ENCODE data around the gene DRGX.

DRGX gene

GRCh38 chr10:49414496-49414895, 18.6 kb upstream of the DRGX start:
- no peak overlapping the region for H3K4me3 ChIP-seq (ENCODE audit: low read depth in 1 of 2, low read length in 1 of 2)
- H3K9me3 ChIP-seq = no peaks in the 10 kb centered on the region
- H3K36me3 ChIP-seq = no peaks in the 10 kb centered on the region
- peaks cover 19% of the 10 kb centered on the region for H3K27me3 ChIP-seq
- H3K27ac ChIP-seq = no peak overlapping the region
- peaks cover 0 to 3% of the 10 kb centered on the region in 2 experiments for H3K4me1 ChIP-seq (ENCODE audit: control insufficient read depth in 1 of 2, insufficient read depth in 1 of 2, low read depth in 1 of 2, low read length in 1 of 2)
- no peak for TF ChIP-seq CTCF (IDR thresholded peaks at IDR 0.05)

DNA sequence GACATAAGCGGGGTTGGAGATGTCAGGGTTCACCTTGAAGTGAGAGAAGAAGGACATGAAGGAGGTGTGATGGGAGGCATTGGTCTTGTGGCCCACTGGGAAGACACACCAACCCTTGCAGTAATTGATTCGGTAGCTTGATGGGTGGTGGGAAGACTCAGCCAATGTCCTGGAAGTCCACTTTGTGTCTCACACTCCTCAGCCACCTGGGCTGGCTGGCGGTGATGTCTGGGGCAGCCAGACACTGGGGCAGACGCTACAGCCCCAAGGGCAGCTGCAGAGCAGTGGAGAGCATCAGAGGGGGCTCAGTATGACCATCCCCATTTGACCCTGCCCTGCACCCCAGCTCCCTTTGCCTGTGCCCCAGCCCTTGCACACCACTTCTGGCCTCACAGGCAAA, 16.7 kb upstream of the DRGX start:
- Histone ChIP-seq H3K4me1 (ENCODE audit: control insufficient read depth in 1 of 2, insufficient read depth in 1 of 2, low read depth in 1 of 2, low read length in 1 of 2) (no peaks in the 10 kb centered on the region), H3K9me3 (no peaks in the 10 kb centered on the region), H3K36me3 (no peaks in the 10 kb centered on the region), H3K27me3 (peaks cover 22% of the 10 kb centered on the region), H3K4me3 (ENCODE audit: low read depth in 1 of 2, low read length in 1 of 2) (no peak overlapping the region), H3K27ac (no peak overlapping the region)
- no peak for TF ChIP-seq CTCF (IDR thresholded peaks at IDR 0.05)

GRCh38 chr10:49410365-49411074, 14.6 kb upstream of the DRGX start:
- Histone ChIP-seq H3K9me3 (no peaks in the 10 kb centered on the region), H3K36me3 (no peaks in the 10 kb centered on the region), H3K27ac (no peak overlapping the region), H3K27me3 (peaks cover 22% of the 10 kb centered on the region), H3K4me3 (ENCODE audit: low read depth in 1 of 2, low read length in 1 of 2) (no peak overlapping the region), H3K4me1 (ENCODE audit: control insufficient read depth in 1 of 2, insufficient read depth in 1 of 2, low read depth in 1 of 2, low read length in 1 of 2) (no peaks in the 10 kb centered on the region)
- no peak for TF ChIP-seq CTCF (IDR thresholded peaks at IDR 0.05)

- H3K9me3 ChIP-seq = no peaks in the 10 kb centered on the region
- peaks cover 22% of the 10 kb centered on the region for H3K27me3 ChIP-seq
- no peak for TF ChIP-seq CTCF (IDR thresholded peaks at IDR 0.05)
- no peaks in the 10 kb centered on the region for H3K4me1 ChIP-seq (ENCODE audit: control insufficient read depth in 1 of 2, insufficient read depth in 1 of 2, low read depth in 1 of 2, low read length in 1 of 2)
- no peaks in the 10 kb centered on the region for H3K36me3 ChIP-seq
- H3K27ac ChIP-seq = no peak overlapping the region
- H3K4me3 ChIP-seq (ENCODE audit: low read depth in 1 of 2, low read length in 1 of 2) = no peak overlapping the region
These were observed 13.9 kb upstream of the DRGX start for GRCh38 chr10:49409755-49410154.

DNA sequence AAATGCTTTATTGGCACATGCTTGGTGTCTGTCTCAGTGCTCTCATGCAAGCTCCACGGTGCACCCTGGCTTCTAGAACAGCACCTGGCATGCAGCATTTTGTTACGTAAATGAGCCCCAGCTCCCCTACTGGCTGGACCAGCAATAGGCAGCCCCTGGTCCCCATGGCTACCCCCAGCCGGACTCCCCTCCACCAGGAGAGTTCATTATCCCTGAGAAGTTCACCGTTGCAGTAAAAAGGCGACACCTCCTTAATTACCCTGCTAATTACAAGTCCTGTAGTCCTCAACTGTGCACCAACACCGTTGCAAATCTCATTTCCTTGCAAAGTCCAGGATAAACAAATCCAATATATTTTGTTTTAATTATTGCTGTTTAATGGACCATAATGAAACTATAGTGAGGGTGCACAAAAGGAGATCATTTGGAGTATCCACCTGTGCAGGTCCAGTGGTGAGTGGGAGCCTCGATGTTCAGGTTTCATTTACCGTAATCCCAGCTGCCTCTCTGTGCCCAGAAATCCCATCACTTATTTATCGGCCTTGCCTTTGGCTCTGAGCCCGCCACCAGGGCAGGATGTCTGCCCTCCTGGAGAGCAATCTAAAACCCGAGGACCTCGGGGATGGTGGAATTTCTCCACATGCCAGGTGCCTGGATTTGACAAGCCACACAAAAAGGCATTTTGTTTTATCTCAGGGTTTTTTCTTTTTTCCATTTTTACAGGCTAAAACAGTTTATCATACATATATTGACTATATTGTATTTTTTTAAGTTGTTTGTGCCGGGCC, 12.8 kb upstream of the DRGX start:
- Histone ChIP-seq H3K27ac (no peak overlapping the region), H3K27me3 (peaks cover 30% of the 10 kb centered on the region), H3K4me3 (ENCODE audit: low read depth in 1 of 2, low read length in 1 of 2) (no peak overlapping the region), H3K4me1 (ENCODE audit: control insufficient read depth in 1 of 2, insufficient read depth in 1 of 2, low read depth in 1 of 2, low read length in 1 of 2) (no peaks in the 10 kb centered on the region), H3K9me3 (no peaks in the 10 kb centered on the region), H3K36me3 (no peaks in the 10 kb centered on the region)
- no peak for TF ChIP-seq CTCF (IDR thresholded peaks at IDR 0.05)
